ENCODE data around the gene PRDX2. TPM values are rescaled to one million over a fixed set of nuclear protein-coding genes. Genes with fewer than 3 reads are reported as not detected.

Gene PRDX2
- total and polyA plus RNA-seq, 2 experiments from 2014 or later: 497 to 581 TPM

- H3K9me3 ChIP-seq (ENCODE audit: low read depth): no peaks in the 10 kb centered on the region
- H3K36me3 ChIP-seq (replicated peaks; ENCODE audit: insufficient read depth, low read depth): no peaks in the 10 kb centered on the region
- H3K4me3 ChIP-seq: no peak overlapping the region
- H4K20me1 ChIP-seq (ENCODE audit: insufficient read depth, poor library complexity, severe bottlenecking): no peaks in the 10 kb centered on the region
- no peak overlapping the region for H3K27ac ChIP-seq
- no peak overlapping the region for H2AFZ ChIP-seq
- H3K9me2 ChIP-seq (replicated peaks; ENCODE audit: insufficient read depth): no peaks in the 10 kb centered on the region
- no peak for TF ChIP-seq EZH2phosphoT487 (IDR thresholded peaks at IDR 0.05; ENCODE audit: low read depth, severe bottlenecking, unreplicated experiment)
- TF ChIP-seq CTCF (IDR thresholded peaks at IDR 0.05; ENCODE audit: poor library complexity): no peak
- no peak for TF ChIP-seq EZH2 (IDR thresholded peaks at IDR 0.05; ENCODE audit: borderline replicate concordance)
- H3K4me1 ChIP-seq (ENCODE audit: insufficient read depth): no peaks in the 10 kb centered on the region
- no peaks in the 10 kb centered on the region for H3K79me2 ChIP-seq
- peaks cover 29% of the 10 kb centered on the region for H3K27me3 ChIP-seq
- no peak overlapping the region for H3K4me2 ChIP-seq
- WGBS (ENCODE audit: low lambda C conversion rate, missing lambda C conversion rate): 87% methylated on average over 3 of the region's 3 CpGs
- DNase-seq (ENCODE audit: low spot score): no peak
Observed at GRCh38 chr19:12843999-12844732, 42.6 kb upstream of the PRDX2 start.

- H3K4me2 ChIP-seq: no peak overlapping the region
- TF ChIP-seq EZH2 (IDR thresholded peaks at IDR 0.05; ENCODE audit: borderline replicate concordance) (no peak), CTCF (IDR thresholded peaks at IDR 0.05; ENCODE audit: poor library complexity) (no peak), EZH2phosphoT487 (IDR thresholded peaks at IDR 0.05; ENCODE audit: low read depth, severe bottlenecking, unreplicated experiment) (no peak)
- DNase-seq (ENCODE audit: low spot score): no peak
- no peaks in the 10 kb centered on the region for H3K9me3 ChIP-seq (ENCODE audit: low read depth)
- no peak overlapping the region for H3K4me3 ChIP-seq
- H3K27ac ChIP-seq: no peak overlapping the region
- H3K79me2 ChIP-seq: no peaks in the 10 kb centered on the region
- H4K20me1 ChIP-seq (ENCODE audit: insufficient read depth, poor library complexity, severe bottlenecking): no peaks in the 10 kb centered on the region
- peaks cover 38% of the 10 kb centered on the region for H3K27me3 ChIP-seq
- H3K9me2 ChIP-seq (replicated peaks; ENCODE audit: insufficient read depth): no peaks in the 10 kb centered on the region
- H3K4me1 ChIP-seq (ENCODE audit: insufficient read depth): no peaks in the 10 kb centered on the region
- WGBS (ENCODE audit: low lambda C conversion rate, missing lambda C conversion rate): 89% methylated on average over 11 of the region's 11 CpGs
- H3K36me3 ChIP-seq (replicated peaks; ENCODE audit: insufficient read depth, low read depth): no peaks in the 10 kb centered on the region
- H2AFZ ChIP-seq: no peak overlapping the region
Observed at GRCh38 chr19:12843328-12843727, 41.7 kb upstream of the PRDX2 start.

- no peak for TF ChIP-seq EZH2 (IDR thresholded peaks at IDR 0.05; ENCODE audit: borderline replicate concordance)
- no peak for TF ChIP-seq CTCF (IDR thresholded peaks at IDR 0.05; ENCODE audit: poor library complexity)
- TF ChIP-seq EZH2phosphoT487 (IDR thresholded peaks at IDR 0.05; ENCODE audit: low read depth, severe bottlenecking, unreplicated experiment): no peak
- Histone ChIP-seq H3K27ac (no peak overlapping the region), H3K4me3 (no peak overlapping the region), H3K27me3 (peaks cover 43% of the 10 kb centered on the region), H3K36me3 (replicated peaks; ENCODE audit: insufficient read depth, low read depth) (no peaks in the 10 kb centered on the region), H3K79me2 (no peaks in the 10 kb centered on the region), H3K9me2 (replicated peaks; ENCODE audit: insufficient read depth) (no peaks in the 10 kb centered on the region), H3K4me1 (ENCODE audit: insufficient read depth) (no peaks in the 10 kb centered on the region), H3K9me3 (ENCODE audit: low read depth) (no peaks in the 10 kb centered on the region), H4K20me1 (ENCODE audit: insufficient read depth, poor library complexity, severe bottlenecking) (no peaks in the 10 kb centered on the region), H3K4me2 (no peak overlapping the region), H2AFZ (no peak overlapping the region)
- 96% methylated on average over 18 of the region's 18 CpGs for WGBS (ENCODE audit: low lambda C conversion rate, missing lambda C conversion rate)
- DNase-seq (ENCODE audit: low spot score): no peak
Observed at GRCh38 chr19:12842511-12842910, 40.9 kb upstream of the PRDX2 start.

Measured in hepatocyte (in vitro differentiated cells).